Activated CD4-positive, alpha-beta T cell treated with anti-CD3 and anti-CD28 coated beads, Interleukin-2, amount 50 U/mL, for 4 hours (primary cell): ENCODE data around the gene NLGN1.

Experiments
- DNase-seq, 2 experiments: peaks; one replicate each; pipeline ENCODE4 v3.0.0-alpha.2; 2020

The NLGN1 gene

DNA sequence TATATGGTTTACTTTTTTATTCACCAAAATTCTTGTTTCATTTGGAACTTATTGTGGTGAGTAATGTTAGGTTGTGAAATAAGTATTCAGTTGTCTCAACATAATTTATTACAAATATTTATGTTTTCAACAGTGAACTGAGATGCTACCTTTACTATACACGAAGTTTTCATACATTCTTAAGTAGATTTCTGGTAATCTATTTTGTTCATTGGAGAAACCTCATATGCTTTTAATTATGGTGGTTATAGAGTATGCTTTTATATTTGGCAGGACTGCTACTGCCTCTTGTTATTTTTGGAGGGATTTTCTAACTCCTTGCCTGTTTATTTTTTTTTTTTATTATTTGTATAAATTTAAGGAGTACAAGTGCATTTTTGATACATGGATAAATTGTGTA lies 253.1 kb downstream of the NLGN1 start:
- DNase-seq = no peak

- no peak for DNase-seq
Measured at GRCh38 chr3:173652093-173652492, 254.5 kb downstream of the NLGN1 start.

DNA sequence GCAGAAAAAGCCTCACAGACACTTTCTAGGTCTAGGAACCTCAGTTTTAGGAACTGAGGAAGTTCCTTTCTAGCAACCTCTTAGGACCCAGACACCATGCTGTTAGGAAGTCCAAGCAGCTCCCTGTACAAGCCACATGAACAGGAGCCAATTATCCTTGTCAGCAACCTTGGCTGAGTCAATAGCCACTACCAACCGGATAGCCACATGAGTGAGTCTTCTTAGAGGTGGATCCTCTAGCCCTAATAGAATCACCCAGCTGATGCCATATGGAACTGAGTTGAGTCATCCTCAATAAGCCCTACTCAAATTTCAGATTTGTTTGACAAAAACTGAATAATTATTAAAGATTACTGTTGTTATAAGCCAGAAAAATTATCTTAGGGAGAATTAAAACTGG lies 256.2 kb downstream of the NLGN1 start:
- no peak for DNase-seq

- DNase-seq = no peak
Measured at GRCh38 chr3:173659972-173660371, 262.4 kb downstream of the NLGN1 start.

- DNase-seq = no peak
Measured at GRCh38 chr3:173660645-173661299, 263.2 kb downstream of the NLGN1 start.

GRCh38 chr3:173663696-173664111 lies 266.2 kb downstream of the NLGN1 start:
- DNase-seq = no peak

GRCh38 chr3:173676094-173676493 lies 278.6 kb downstream of the NLGN1 start:
- DNase-seq = no peak

DNA sequence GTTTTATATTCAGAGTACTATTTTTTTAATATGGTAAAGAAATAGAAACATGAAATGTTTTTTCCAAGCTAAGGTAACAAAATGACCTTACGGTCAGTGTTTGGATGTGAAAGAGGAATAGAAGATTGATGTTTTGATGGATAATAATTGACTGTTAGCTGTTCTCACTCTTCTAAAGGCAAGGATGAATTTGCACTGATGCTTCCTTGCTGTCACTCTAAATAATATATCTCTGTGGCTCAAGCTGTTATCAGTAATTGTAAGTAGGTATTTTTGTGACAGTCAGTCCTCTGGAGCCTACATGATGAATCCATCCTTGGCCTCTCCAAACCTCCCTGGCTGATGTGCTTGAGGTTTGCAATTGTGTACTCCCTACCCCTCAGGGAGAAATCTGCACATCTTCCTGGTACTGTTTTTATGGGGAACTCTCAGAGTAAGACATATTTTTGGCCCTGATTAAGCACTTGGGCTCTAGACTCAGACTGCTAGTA lies 283.7 kb downstream of the NLGN1 start:
- DNase-seq = no peak

DNA sequence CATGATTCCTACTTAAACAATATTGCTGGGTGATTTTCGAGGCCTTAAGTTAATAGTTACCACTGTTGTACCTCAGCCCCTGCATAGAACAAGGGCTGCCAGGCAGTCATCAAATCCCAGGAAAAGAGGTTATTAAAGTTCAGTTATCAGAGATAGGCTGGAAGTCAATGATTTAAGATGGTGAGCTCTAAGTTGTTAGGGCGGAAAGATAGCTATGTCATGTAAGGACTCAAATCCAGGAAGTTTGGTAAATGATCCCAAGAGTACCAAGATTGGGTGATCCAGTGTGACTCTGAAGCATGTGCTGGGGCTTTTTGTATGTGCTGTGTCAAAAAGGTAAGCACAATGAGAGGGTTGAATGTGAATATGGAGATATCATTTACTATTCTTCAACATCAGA lies 287.9 kb downstream of the NLGN1 start:
- no peak for DNase-seq

DNA sequence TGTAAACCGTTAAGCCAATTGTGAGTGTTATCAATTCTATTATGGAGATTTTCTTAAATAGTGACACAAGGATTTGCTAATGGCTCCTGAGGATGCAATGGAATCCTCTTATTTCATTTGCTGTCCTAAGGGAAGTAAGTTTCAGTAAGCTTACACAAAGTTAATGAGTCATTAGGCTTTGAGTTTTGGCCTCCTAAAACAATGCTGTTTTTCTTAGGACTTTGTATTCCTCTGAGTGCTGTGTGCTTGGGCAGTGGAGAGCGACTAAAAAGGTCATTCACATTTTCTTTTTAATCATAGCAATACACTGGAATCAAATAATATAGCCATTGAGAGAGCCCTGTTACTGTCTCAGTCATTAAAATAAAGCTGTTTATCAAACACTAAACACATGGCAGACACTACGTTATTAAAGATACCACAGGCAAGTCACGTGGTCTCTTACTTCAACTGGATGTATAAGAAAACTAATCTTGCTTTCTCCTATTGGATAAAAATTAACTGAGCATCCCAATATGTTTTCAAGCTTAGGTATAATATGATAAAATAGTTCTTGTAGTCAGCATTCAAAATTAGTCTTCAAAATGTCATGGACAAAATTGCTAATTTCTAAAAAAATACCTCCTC lies 290.8 kb downstream of the NLGN1 start:
- no peak for DNase-seq

- DNase-seq = no peak
Measured at GRCh38 chr3:173690542-173691180, 293.1 kb downstream of the NLGN1 start.

GRCh38 chr3:173699353-173699752 lies 301.8 kb downstream of the NLGN1 start:
- DNase-seq = no peak

DNA sequence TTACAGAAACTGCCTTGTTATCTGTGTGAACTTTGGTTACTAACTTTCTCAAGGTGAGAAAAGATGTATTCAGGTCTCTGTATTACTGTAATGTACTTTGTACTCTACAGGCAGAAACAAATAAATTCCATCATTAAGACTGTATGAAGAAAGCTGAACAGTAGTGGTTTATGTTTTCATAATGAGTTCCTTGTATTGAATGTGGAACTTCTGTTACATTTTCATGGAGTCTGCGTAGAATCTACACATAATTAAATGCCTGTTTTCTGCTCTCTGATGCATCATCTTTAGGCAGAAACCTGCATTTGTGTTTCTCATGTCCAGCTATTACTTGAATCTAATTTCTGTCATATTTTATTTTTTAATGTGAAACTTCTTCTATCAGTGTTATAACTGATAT lies 302.8 kb downstream of the NLGN1 start:
- no peak for DNase-seq

DNA sequence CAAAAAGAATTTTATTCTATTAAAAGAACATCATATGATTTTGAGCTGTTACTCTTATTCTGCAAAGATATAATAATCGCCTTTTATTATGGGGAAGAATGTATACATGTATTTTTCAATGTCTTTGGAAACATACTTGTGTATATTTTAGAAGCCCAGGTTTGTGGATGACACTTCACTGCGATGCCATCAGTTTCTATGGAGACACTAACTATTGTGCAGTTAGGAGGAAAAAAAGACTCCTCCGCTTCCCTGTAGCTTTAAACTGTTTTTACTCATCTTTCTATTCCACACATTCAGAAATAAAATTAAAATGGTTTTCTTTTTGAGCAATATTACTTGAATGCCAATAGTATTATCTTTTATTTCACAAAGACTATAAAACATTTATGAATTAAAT lies 305.0 kb downstream of the NLGN1 start:
- no peak for DNase-seq

DNA sequence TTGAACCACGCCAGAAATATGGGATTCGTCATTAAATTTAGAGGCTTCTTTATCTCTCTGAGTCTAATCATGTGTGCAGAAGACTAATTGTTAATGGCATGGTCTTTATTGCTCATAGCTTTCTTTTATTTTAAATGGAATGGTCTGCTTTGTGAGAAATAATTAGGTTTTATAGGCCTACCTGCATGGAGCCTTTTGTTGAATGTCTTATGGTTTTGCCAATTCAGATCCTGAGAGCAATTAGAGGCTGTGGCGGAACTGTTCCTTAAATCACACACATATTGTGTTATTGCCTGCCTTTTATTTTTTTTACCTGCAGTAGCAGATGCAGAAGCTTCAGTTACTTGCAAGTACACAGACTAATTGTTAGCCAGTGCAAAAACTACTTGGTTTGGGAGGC lies 306.2 kb downstream of the NLGN1 start:
- DNase-seq = no peak

DNA sequence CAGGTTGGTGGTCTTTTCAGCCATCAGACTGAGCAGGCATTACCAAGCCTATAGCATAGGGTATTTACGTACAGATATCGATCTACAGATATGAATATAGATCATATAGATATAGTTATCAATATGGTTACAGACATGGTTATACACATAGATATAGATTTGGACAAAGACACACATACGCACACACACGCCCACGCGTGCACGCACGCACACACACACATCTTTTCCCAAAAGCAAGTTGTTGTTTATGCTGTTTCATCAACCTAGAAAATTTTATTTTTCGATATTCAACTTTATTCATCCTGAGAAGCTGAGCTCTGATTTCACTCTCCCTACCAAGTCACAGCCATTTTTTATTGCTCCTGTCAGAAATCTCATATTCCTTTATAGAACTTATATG lies 309.1 kb downstream of the NLGN1 start:
- no peak for DNase-seq

DNA sequence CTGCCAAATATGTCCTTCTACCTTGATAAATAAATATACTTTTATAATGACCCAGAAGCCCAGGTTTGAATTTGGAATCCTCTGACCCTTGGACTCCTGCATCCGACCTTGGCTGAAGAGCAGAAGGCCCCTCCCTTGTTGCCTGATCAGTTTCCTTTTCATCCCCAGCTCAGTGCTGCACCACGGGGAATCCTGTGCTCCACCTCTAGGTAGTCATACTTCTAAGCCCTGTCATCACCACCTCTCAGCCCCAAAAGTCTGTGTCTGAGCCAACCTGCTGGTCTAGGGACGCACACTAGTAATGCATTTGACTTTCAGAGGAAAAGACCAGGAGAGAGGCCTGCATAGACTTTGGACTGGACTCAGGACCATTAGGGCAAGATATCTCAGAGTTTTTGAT lies 310.6 kb downstream of the NLGN1 start:
- no peak for DNase-seq

- DNase-seq = no peak
Measured at GRCh38 chr3:173709026-173709425, 311.5 kb downstream of the NLGN1 start.

DNA sequence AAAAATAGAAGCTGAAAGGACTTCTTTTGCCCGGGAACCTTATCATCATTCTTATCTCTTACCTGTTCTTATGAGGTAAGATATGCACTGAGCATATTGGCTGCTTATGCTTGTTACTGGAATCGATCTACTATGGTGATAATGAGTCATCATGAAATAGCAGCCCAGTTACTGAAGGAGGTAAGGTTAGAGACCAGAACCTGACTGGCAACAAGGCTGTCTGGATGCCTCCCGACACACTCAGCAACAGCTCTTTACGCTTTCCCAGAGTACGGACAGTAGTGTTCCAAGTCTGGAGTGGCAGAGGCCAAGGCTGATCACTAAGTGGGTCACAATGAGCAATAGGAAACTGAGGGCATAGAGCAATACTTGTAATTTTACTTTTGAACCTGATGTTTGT lies 314.1 kb downstream of the NLGN1 start:
- DNase-seq = no peak

GRCh38 chr3:173719585-173719984 lies 322.0 kb downstream of the NLGN1 start:
- DNase-seq = no peak

DNA sequence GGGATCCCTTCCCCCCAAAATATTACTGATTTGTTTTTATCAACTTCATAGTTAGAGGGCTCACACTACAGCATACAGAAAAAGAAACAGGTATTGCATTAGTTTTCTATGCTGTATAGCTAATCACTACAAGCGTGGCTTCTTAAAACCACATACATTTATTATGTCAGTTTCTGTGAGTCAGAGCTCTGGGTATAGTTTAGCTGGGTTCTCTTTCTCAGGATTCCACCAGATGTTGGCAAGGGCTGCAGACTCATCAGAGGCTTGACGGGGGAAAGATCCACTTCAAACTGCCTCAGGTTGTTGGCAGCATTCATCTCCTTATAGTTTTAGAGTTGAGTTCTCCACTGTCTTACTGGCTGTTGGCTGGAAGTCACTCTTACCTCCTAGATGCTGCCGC lies 328.0 kb downstream of the NLGN1 start:
- no peak for DNase-seq

GRCh38 chr3:173730391-173730790 lies 332.8 kb downstream of the NLGN1 start:
- DNase-seq = no peak

GRCh38 chr3:173732237-173732636 lies 334.7 kb downstream of the NLGN1 start:
- no peak for DNase-seq

- DNase-seq = no peak
Measured at GRCh38 chr3:173733029-173733652, 335.6 kb downstream of the NLGN1 start.
